AG04450 (cell line): ENCODE measurements around the gene PNRC2. TPM values are rescaled to one million over a fixed set of nuclear protein-coding genes. Genes with fewer than 3 reads are reported as not detected.

Source experiments
- CTCF ChIA-PET: fragments of 300-600, 350-600 bp; formaldehyde crosslinking; extraction: SDS; loops from one replicate; lab custom pipeline; 2022; ENCODE audit warnings: antibody characterized with exemption, inconsistent platforms; lab: Charles Lee
- POLR2A ChIA-PET: fragments of 350-600 bp; formaldehyde crosslinking; extraction: SDS; loops from one replicate; lab custom pipeline; 2021; ENCODE audit warnings: antibody characterized with exemption, inconsistent platforms; lab: Yijun Ruan, JAX
- DNase-seq: peaks from one replicate; pipeline ENCODE4 v3.0.0-alpha.2; 2011; ENCODE audit warnings: low read depth, low spot score
- H3K27ac ChIP-seq: one replicate; pipeline ENCODE4 v1.5.1; 2012; ENCODE audit warnings: low read depth, low read length, control low read depth
- H3K27me3 ChIP-seq: one replicate; pipeline ENCODE4 v1.6.0; 2012; ENCODE audit warnings: low read length; ENCODE audit not compliant: control insufficient read depth, insufficient read depth
- H3K4me3 ChIP-seq: 2 replicates; pipeline ENCODE4 v1.5.1; 2011; ENCODE audit warnings: mild to moderate bottlenecking, low read depth, low read length, control low read depth
- H3K9me3 ChIP-seq: 2 replicates; pipeline ENCODE4 v1.5.1; 2012; ENCODE audit warnings: low read length; ENCODE audit not compliant: control insufficient read depth, insufficient read depth
- CTCF ChIP-seq: IDR thresholded peaks from 2 replicates; pipeline ENCODE4 v1.5.1; 2011; ENCODE audit warnings: low read depth, low read length, control low read depth, inconsistent platforms
- polyA plus RNA-seq: library from polyadenylated mRNA; depleted of rRNA; stranded (reverse); fragments of >200 nt; gene quantifications from 2 replicates; pipeline ENCODE4 v1.2.3, GENCODE V29; 2011

PNRC2 gene
- polyA plus RNA-seq, 1 experiment = 96.0 TPM

GRCh38 chr1:23922321-23922943 lies 37.2 kb upstream of the PNRC2 start:
- CTCF ChIA-PET = no interaction called here

GRCh38 chr1:23923592-23924499 lies 35.8 kb upstream of the PNRC2 start:
- ChIA-PET POLR2A (interaction anchor here (0.5 kb wide), 1 partner anchor 133 kb away, joined by 3 read pairs; the partner anchor contains the start of gene LYPLA2), CTCF (no interaction called here)
- no peak for TF ChIP-seq CTCF
- Histone ChIP-seq H3K9me3 (no peaks in the 10 kb centered on the region), H3K27ac (no peak overlapping the region), H3K27me3 (peaks cover 12% of the 10 kb centered on the region), H3K4me3 (no peak overlapping the region)
- no peak for DNase-seq

More at GRCh38 chr1:23922321-23922943, 37.2 kb upstream of the PNRC2 start:
- no peaks in the 10 kb centered on the region for H3K9me3 ChIP-seq
- no peak for TF ChIP-seq CTCF
- H3K4me3 ChIP-seq = no peak overlapping the region
- POLR2A ChIA-PET = no interaction called here
- DNase-seq = no peak
- peaks cover 11% of the 10 kb centered on the region for H3K27me3 ChIP-seq
- H3K27ac ChIP-seq = no peak overlapping the region

- Histone ChIP-seq H3K27ac (no peak overlapping the region), H3K4me3 (no peak overlapping the region), H3K27me3 (peaks cover 12% of the 10 kb centered on the region), H3K9me3 (no peaks in the 10 kb centered on the region)
- CTCF ChIA-PET = no interaction called here
- POLR2A ChIA-PET = interaction anchor here (0.5 kb wide), 1 partner anchor 134 kb away, joined by 3 read pairs; the partner anchor contains the start of gene LYPLA2
- TF ChIP-seq CTCF = no peak
- no peak for DNase-seq
Measured at GRCh38 chr1:23924601-23925000, 35.0 kb upstream of the PNRC2 start.

GRCh38 chr1:23925279-23925678 lies 34.3 kb upstream of the PNRC2 start:
- Histone ChIP-seq H3K4me3 (no peak overlapping the region), H3K27ac (no peak overlapping the region), H3K27me3 (peaks cover 12% of the 10 kb centered on the region), H3K9me3 (no peaks in the 10 kb centered on the region)
- no peak for TF ChIP-seq CTCF
- ChIA-PET POLR2A (no interaction called here), CTCF (no interaction called here)
- no peak for DNase-seq

GRCh38 chr1:23927097-23927496 lies 32.5 kb upstream of the PNRC2 start:
- no peak for DNase-seq
- CTCF ChIA-PET = no interaction called here
- no peaks in the 10 kb centered on the region for H3K9me3 ChIP-seq
- TF ChIP-seq CTCF = no peak
- no peak overlapping the region for H3K4me3 ChIP-seq
- H3K27me3 ChIP-seq = peaks cover 12% of the 10 kb centered on the region
- no peak overlapping the region for H3K27ac ChIP-seq
- POLR2A ChIA-PET = no interaction called here
